UCSD-AML1 (cell line): ENCODE results near the gene NAA25.
"Not testable (repeated sequence)": the region's sequence is repeated elsewhere in the genome, so short reads cannot be mapped to it uniquely, and the experiment has no call there.

Experiments
- DNase-seq: peaks from one replicate; lab custom pipeline; 2025; ENCODE audit not compliant: unreplicated experiment; lab: John Stamatoyannopoulos, UW

Gene NAA25

DNA sequence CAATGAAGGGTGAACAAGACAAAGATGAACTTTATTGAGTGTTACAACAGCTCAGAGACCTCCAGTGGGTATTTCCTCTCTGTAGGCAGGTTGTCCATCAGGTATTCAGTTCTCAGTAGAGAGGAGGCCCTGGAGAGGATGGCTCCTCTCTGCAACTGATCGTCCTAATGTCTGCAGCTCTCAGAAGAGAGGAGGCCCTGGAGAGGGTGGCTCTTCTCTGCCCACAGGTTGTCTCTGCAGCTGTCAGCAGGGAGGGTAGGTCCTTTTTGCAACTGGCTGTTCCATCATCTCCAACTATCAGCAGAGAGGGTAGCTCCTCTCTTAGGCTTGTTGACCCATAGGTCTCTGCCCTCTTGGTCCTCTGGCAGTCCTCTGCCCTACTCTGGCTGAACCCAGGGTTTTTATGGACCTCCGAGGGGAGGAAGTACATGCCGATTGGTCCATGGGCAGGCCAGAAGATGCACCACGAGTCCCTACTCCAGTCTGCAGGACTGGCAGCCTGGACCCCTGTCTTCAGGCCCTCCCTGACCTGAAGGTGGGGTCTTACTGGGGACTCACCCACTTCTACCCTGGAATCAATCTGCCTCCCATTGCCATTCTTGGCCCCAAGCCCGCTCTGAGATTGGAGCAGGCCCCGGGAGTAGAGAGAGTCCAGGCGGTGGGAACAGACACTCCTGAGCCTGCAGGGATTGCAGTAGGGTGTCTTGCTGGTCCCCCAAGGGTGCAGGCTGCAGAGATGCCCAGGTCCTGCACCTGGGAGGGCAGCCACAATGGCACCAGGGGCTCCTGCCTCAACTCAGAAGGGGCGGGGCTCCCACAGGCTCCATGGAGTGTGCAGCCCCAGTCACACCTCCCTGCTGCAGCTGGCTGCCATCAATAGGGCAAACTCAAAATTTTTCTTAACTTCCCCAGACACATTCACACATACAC is 97.9 kb downstream of the NAA25 start:
- no peak for DNase-seq

DNA sequence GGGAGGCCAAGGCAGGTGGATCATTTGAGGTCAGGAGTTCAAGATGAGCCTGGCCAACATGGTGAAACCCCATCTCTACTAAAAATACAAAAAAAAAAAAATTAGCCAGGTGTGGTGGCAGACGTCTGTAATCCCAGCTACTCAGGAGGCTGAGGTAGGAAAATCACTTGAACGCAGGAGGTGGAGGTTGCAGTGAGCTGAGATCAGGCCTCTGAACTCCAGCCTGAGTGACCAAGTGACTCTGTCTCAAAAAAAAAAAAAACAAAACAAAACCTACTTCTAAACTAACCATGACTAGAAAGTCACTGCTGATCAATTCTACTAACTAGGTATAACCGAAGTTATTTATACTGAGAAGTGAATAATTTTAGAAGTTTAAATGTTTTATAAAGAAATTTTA is 99.0 kb downstream of the NAA25 start:
- DNase-seq = not testable (repeated sequence)

- DNase-seq = no peak
These were observed 99.7 kb downstream of the NAA25 start for GRCh38 chr12:112008918-112009317.

- no peak for DNase-seq
These were observed 100.6 kb downstream of the NAA25 start for GRCh38 chr12:112007945-112008344.

- DNase-seq = no peak
These were observed 102.9 kb downstream of the NAA25 start for GRCh38 chr12:112005419-112006395.

- no peak for DNase-seq
These were observed 104.5 kb downstream of the NAA25 start for GRCh38 chr12:112004041-112004440.

DNA sequence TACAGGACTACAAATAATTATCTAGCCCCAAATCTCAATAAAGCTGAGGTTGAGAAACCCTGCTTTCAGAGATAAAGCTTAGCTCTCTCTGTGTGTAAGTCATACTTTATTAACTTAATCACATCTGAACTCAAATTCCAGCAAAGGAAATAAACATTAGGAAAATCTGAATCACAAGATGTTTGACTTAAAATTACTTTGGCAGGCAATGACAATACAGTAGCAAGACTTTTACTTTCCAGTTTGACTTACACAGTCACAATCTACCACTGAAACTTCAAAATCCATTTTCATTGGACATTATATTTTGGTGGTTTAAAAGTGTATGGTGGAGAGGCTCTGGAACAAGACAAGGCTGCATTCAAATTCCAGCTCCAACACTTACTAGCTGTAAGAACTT is 107.0 kb downstream of the NAA25 start:
- no peak for DNase-seq

DNA sequence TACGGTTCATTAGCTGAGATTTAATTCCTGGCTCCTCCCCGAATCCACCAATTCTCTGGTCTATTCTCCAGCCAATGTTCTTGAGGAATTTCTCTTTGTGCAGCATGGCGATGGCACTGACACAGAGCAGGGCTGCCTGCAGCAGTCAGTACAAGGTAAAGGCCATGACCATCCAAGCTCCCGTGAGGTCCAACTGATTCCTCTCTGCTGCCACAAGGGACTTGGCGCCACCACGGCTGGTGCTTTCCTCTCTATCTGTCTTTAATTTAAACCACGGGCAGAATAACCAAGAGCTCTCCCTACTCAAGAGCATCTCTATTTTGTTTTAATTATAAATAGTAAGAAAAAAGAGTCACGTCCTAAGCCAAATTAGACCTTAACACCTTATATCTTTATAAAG is 107.8 kb downstream of the NAA25 start:
- DNase-seq = no peak

GRCh38 chr12:111999129-111999528 is 109.5 kb downstream of the NAA25 start:
- DNase-seq = not testable (repeated sequence)

DNA sequence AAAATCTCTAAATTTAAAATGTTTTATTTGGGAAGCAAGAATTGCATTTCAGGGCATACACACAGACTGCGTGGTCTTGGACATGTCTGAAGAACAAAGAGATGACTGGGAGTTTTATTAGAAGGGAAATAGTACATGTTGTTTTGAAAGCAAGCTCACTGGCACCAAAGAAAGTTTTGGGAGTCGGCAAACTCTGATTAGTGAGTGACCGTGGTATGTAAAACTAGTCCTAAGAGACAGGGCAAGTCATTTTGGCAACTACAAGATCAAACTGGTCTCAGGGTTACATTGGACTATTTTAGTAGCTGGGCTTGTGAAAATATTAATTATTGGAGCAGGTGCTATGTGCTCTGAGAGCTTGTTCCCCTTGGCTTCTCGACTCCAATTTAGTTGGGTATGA is 110.6 kb downstream of the NAA25 start:
- no peak for DNase-seq

GRCh38 chr12:111997300-111997699 is 111.3 kb downstream of the NAA25 start:
- DNase-seq = no peak

- DNase-seq = no peak
These were observed 112.7 kb downstream of the NAA25 start for GRCh38 chr12:111995782-111996480.

DNA sequence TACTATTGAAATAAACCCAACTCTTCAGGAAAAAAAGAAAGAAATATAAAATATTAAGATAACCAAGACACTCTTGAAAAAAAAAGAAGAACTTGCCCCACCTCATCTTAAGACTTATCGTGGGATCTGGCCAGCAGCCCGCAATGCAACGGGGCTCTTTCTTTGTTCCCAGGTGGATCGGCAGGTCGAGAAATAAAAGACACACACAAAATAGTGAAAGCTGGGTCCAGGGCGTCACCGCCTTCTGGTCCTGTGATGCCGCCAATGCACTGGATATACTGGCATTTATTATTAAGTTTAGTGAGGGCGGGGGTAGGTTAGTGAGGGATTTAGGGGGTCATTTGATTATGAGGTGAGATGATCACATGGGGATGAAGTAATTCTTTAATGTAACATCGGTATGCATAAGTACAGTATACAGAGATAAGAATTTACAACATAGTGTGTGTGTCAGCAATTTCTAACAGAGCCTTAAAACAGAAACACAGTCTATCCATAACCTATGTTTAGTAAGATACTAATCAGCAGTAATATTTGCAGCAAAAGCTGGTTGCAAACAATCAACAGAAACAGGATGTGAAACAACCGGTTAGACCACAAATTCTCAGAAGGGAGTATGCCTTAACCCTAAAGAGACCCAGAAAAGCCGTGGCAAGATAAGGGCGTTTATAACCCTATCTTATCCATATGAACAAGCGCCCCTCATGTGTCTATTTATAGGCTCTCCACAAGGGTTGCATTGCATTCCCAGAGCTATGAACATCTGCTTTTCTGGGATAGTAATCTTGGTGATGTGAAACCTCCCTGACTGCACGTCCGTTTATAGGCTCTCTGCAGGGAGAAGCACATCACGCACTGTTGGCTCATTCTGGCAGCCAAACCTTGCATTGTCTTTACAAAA is 114.1 kb downstream of the NAA25 start:
- DNase-seq = not testable (repeated sequence)

- no peak for DNase-seq
These were observed 115.1 kb downstream of the NAA25 start for GRCh38 chr12:111993292-111994150.

- DNase-seq = no peak
These were observed 116.1 kb downstream of the NAA25 start for GRCh38 chr12:111992464-111992863.

DNA sequence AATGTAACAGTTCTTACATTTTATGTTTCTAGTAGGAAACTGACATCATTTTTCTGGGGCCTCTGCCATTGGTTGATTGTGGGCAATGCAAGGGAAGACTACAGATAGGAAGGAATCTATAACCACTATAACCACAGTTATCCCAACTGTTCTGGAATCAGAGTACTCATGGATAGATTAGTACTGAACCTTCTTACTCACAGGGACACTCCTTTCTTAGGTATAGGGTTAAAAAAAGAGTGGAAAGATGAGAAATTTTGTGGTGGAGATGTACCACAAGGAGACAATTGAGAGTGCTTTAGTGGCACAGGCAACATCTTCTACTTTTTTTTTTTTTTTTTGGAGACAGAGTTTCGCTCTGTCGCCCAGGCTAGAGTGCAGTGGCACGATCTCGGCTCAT is 116.6 kb downstream of the NAA25 start:
- DNase-seq = no peak

DNA sequence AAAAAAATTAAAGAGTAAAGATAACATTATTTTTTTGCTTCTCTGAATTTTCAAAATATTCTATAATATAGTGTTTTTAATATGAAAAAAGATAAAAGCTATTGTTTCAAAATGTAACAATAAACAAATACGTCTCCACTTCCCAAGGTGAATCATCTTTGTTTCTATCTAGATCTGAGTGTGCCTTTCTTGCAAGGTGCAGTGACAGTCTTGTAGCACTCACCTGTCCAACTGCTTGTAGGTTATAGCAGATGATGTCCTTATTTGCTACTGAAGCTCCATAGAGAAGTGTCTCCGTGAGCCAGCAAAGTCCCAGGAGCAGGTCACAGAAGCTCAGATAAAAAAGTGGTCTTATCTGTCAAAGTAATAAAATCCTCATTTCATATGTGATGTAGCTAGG is 117.0 kb downstream of the NAA25 start:
- DNase-seq = no peak

GRCh38 chr12:111984820-111985219 is 123.8 kb downstream of the NAA25 start:
- DNase-seq = no peak

GRCh38 chr12:111981987-111982386 is 126.6 kb downstream of the NAA25 start:
- DNase-seq = no peak
